Eye (tissue), 1 donor: ENCODE measurements around the gene HRH1.
"Not testable (repeated sequence)": the region's sequence is repeated elsewhere in the genome, so short reads cannot be mapped to it uniquely, and the experiment has no call there.

Experiments used
- DNase-seq: peaks from one replicate; pipeline ENCODE4 v3.0.0-alpha.2; 2015

The HRH1 gene

GRCh38 chr3:11245827-11246662, 91.8 kb downstream of the HRH1 start:
- DNase-seq, result no peak

- no peak for DNase-seq
Measured at GRCh38 chr3:11246663-11246970, 92.3 kb downstream of the HRH1 start.

DNA sequence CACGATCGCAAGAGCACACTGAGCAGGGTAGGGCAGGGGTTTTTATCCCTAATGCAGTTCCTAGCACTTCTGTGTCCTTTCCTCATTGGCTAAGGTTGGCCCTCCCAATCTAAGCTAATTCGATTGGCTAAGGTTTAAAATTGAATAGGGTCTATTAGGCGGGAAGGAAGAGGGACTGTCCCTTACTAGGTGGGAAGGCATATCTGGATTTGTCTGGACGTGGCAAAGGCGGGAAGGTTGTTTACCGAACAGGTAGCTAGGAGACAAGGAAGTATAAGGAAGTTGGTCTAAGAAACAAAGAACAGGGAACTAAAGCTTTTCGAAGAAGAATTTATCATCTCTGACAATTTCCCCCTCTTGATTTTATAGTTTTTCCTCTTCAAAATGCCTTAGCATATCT, 93.1 kb downstream of the HRH1 start:
- no peak for DNase-seq

GRCh38 chr3:11248596-11248995, 94.3 kb downstream of the HRH1 start:
- DNase-seq, result no peak

GRCh38 chr3:11250902-11251806, 96.9 kb downstream of the HRH1 start:
- no peak for DNase-seq

GRCh38 chr3:11251807-11252176, 97.5 kb downstream of the HRH1 start:
- no peak for DNase-seq

GRCh38 chr3:11254876-11255275, 100.6 kb downstream of the HRH1 start:
- no peak for DNase-seq

DNA sequence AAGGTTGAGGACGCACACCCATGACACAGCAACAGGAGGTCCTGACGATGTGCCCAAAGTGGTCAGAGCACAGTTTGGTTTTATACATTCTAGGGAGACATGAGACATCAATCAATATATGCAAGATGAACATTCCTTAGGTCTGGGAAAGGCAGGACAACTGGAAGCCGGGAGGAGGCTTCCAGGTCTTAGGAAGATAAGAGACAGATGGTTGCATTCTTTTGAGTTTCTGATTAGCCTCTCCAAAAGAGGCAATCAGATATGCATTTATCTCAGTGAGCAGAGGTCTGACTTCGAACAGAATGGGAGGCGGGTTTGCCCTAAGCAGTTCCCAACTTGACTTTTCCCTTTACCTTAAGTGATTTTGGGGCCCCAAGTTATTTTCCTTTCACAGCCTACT, 101.2 kb downstream of the HRH1 start:
- DNase-seq, result not testable (repeated sequence)

DNA sequence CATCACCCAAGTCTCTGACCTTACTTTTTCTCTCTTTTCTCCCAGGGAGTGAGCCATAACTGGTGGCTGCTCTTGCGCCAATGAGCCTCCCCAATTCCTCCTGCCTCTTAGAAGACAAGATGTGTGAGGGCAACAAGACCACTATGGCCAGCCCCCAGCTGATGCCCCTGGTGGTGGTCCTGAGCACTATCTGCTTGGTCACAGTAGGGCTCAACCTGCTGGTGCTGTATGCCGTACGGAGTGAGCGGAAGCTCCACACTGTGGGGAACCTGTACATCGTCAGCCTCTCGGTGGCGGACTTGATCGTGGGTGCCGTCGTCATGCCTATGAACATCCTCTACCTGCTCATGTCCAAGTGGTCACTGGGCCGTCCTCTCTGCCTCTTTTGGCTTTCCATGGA, 104.7 kb downstream of the HRH1 start:
- no peak for DNase-seq

DNA sequence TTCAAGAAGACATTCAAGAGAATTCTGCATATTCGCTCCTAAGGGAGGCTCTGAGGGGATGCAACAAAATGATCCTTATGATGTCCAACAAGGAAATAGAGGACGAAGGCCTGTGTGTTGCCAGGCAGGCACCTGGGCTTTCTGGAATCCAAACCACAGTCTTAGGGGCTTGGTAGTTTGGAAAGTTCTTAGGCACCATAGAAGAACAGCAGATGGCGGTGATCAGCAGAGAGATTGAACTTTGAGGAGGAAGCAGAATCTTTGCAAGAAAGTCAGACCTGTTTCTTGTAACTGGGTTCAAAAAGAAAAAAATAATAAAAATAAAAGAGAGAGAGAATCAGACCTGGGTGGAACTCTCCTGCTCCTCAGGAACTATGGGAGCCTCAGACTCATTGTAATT, 106.2 kb downstream of the HRH1 start:
- no peak for DNase-seq

GRCh38 chr3:11269007-11269406, 114.7 kb downstream of the HRH1 start:
- no peak for DNase-seq

DNA sequence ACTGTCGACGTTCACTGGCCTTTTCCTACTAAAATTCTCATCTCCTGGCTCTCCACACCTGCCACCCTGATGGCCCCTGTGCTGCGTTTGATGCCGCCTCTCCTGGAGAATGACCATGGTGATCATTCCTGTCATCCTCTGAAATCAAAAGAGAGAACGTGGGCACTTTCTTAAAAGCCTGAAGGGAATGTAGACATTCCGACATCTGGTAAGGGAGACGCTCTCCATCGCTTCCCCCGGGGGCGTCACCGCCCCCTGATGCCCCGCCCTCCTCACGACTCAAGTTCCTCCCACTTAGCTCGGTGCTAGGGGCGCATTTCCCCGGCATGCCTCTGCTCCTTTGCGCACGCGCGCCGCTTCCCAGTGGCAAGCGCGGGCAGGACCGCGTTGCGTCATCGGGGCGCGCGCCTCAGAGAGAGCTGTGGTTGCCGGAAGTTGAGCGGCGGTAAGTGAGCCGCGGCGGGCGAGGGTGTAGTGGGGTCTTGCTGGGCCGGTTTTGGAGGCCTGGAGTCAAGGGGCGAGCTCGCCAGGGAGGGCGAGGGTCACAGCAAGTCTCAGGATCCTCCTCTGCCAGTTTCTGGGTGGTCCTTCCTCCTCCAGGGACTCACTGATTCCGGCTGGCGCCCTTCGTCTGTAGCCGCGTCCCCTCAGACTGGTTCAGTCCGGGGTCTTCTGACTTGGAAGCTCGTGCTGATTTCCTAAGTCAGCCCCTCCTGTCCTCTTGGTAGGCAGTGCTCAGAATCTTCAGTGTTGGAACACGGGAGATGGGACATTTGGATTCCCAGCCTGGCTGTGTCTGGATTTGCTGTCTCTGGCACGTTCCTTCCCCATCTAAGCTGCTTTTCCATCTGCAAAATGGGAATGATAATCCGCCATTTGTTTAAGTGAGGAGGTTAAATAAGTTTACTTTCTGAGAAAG, 118.0 kb downstream of the HRH1 start, which contains the start of gene ATG7:
TSS of gene ATG7 (plus strand) at position 412 of the 919 bp plus-strand sequence. CDS start 26,299 bp downstream, outside the sequence.
- DNase-seq, result peak; percentile 99

GRCh38 chr3:11272906-11273574, 118.7 kb downstream of the HRH1 start:
- DNase-seq, result no peak

- DNase-seq, result no peak
Measured at GRCh38 chr3:11273891-11274291, 119.6 kb downstream of the HRH1 start.

DNA sequence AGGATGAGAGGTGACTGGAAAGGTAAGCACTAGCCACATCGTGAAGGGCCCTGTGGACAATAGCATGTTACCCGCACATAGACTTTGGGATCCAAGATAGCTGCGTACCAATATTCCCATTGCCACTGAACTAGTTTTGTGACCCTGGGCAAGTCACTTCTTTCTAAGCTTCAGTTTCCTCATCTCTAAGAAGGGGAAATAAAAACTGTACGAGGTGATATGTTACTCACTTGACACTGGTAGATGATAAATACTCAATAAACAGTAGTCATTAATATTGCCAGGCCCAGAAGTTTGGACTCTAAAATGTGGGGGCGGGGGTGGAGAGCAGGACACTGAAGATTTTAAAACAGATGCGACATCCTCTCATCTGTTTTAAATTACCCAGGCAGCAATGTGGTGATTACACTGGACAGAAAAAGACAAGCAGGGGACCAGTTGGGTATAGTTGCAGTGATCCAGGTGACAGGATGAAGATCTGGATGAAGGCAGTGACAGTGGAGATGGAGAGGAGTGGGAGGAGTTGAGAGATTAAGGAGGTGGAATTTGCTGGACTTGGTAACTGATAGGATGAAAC, 120.4 kb downstream of the HRH1 start:
- no peak for DNase-seq

DNA sequence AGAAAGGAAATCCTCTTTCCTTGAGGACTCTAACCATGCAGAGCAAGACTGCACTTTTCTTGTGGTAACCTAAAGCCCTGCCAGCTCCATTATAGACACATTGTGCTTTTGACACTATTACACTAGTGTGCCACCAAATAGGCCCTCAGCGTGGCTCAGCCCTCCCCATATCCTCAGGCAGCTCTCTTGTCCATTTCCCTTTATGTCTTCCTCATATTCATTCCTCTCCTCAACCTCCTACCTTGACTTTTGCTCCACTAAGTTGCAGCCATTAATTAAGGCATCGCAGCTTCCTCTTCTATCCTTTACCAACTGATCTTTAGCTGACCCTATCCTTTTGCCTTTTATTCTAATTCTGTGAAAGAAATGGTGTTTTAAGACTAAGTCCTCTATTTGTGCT, 121.6 kb downstream of the HRH1 start:
- DNase-seq, result no peak

DNA sequence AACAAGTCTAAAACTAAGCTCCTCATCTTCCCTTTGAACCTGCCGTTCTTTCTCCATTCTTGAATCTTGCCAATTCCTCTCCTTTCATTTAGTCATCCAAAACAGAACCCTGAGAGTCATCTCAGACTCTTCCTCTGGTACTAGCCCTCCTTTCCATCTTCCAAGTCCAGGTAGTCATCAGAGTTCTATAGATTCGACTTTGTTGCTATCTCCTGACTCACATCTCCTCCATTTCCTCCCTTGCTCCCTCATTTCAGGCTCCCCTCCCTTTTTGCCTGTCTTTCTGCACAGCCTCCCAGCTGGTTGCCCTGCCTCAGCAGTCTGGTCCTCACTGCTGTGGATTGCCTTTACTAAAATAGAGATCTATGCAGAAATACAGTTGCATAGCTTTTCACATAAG, 122.6 kb downstream of the HRH1 start:
- no peak for DNase-seq

DNA sequence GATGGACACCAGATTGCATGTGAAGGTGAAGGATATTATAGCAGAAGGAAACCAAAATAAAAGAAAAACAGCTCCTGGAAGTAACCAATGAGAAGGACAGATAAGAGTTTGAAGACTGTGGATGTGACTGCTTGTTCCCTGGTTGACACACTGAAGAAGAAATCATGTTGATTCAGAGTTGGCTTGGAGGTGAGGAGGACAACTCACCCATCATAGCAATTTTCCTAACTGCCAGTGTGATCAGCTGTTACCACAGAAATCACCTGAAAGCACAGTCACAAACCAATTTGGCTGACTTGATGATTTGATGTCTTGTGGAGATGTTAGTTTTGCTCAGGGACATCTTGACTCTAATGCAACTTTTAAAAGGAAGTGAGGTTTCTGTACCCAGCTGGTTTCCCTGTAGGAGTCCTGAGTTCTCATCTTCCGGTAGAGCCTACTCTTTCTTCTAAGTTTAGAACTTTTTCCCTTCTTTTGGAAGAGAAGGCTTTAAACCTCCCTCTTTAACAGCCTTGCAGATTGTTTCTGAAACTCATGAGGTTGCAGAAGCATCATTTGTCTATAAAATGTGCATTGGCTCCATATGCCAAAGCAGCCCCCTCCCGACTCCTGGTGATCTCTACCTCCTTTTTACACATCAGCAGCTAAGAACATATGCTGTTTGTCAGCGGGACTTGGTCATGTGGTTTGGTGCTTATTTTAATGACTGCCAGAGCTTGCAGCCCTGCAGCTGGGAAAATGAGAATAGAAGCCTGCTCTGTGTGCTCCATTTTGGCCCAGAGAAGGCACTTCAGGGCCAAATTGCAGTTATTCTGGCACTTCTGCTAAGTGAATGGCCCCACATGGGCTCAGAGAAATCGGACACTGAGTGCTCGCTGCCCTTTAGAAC, 128.2 kb downstream of the HRH1 start:
- peak; percentile 64 for DNase-seq

GRCh38 chr3:11283139-11283475, 128.8 kb downstream of the HRH1 start:
- no peak for DNase-seq

DNA sequence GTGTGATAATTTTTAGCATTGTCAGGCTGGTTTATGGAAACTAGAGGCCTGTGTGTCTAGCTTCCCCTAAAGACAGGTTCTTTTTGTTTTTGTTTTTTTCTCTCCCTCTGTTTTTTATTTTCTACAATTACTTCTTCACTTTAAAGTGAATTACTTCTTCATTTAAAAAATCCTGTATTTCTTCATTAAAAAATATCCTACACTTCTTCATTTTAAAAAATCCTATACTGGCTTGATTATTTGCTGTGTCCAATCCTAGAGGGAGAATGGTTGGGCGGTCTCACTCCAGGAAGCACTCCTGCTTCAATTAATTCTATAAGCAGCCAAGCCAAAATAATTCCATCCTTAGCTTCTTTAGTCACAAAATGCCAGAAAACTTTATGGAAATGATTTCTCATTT, 129.7 kb downstream of the HRH1 start:
- DNase-seq, result no peak

- DNase-seq, result no peak
Measured at GRCh38 chr3:11285471-11285870, 131.2 kb downstream of the HRH1 start.
